HepG2 (cell line): ENCODE results near the gene FNDC7. TPM values are rescaled to one million over a fixed set of nuclear protein-coding genes. Genes with fewer than 3 reads are reported as not detected.

ENCODE experiments used
- ARNT ChIP-seq: fragments of 450-650 bp; IDR thresholded peaks from 2 replicates; pipeline ENCODE4 v1.6.1; 2017
- JUN ChIP-seq: sonication (generic); formaldehyde crosslinking; IDR thresholded peaks from 2 replicates; pipeline ENCODE4 v1.4.0; 2020; ENCODE audit warnings: mild to moderate bottlenecking, missing genetic modification reagents
- MTA3 ChIP-seq: sonication (generic); formaldehyde crosslinking; IDR thresholded peaks from 2 replicates; pipeline ENCODE4 v1.4.0; 2020; ENCODE audit warnings: missing genetic modification reagents
- REL ChIP-seq: sonication (generic); formaldehyde crosslinking; conservative IDR thresholded peaks from 2 replicates; pipeline ENCODE4 v1.8.0; 2022; ENCODE audit warnings: mild to moderate bottlenecking, missing genetic modification reagents, moderate library complexity
- RERE ChIP-seq: IDR thresholded peaks from 2 replicates; pipeline ENCODE4 v1.6.1; 2016; ENCODE audit warnings: low read depth, missing genetic modification reagents, missing compliant biosample characterization
- TBL1XR1 ChIP-seq: fragments of 150-350 bp; IDR thresholded peaks from 2 replicates; pipeline ENCODE4 v1.6.1; 2014; ENCODE audit warnings: borderline replicate concordance, low read length; ENCODE audit not compliant: partially characterized antibody
- ZMYM2 ChIP-seq: sonication (generic); formaldehyde crosslinking; IDR thresholded peaks from 2 replicates; pipeline ENCODE4 v1.8.0; 2022; ENCODE audit warnings: mild to moderate bottlenecking, missing genetic modification reagents
- ZNF44 ChIP-seq: sonication (generic); formaldehyde crosslinking; IDR thresholded peaks from 2 replicates; pipeline ENCODE4 v1.5.1; 2020; ENCODE audit warnings: mild to moderate bottlenecking, missing genetic modification reagents
- ZNF468 ChIP-seq: sonication (generic); formaldehyde crosslinking; IDR thresholded peaks from 2 replicates; pipeline ENCODE4 v1.8.0; 2022; ENCODE audit warnings: mild to moderate bottlenecking, moderate library complexity, missing genetic modification reagents
- ZNF704 ChIP-seq: sonication (generic); formaldehyde crosslinking; IDR thresholded peaks from 2 replicates; pipeline ENCODE4 v1.8.1; 2023; ENCODE audit warnings: mild to moderate bottlenecking, inconsistent platforms, moderate library complexity, missing genetic modification reagents, borderline replicate concordance
- ZNF790 ChIP-seq: sonication (generic); formaldehyde crosslinking; IDR thresholded peaks from 2 replicates; pipeline ENCODE4 v1.8.0; 2022; ENCODE audit warnings: missing genetic modification reagents, mild to moderate bottlenecking, borderline replicate concordance
- ZNF800 ChIP-seq: sonication (generic); formaldehyde crosslinking; IDR thresholded peaks from 2 replicates; pipeline ENCODE4 v1.4.0; 2020; ENCODE audit warnings: missing genetic modification reagents
- polyA plus RNA-seq, 8 experiments: library from polyadenylated mRNA; depleted of rRNA in 3 of 8; stranded (reverse) in 7 of 8; unstranded in 1 of 8; fragments of >200 nt; fragmentation: Illumina TruSeq in 4 of 8; extraction: Trizol in 4 of 8; gene quantifications; 2 replicates each; pipeline versions ENCODE4 v1.2.1 to v1.2.3, GENCODE V29; 2011 to 2016; ENCODE audit warnings: low read depth in 4 of 8, missing spikeins in 1 of 8, mixed read lengths in 1 of 8; ENCODE audit not compliant: insufficient read depth in 1 of 8
- total RNA-seq, 5 experiments: library from RNA; depleted of rRNA; stranded (reverse); fragments of >200 nt; fragmentation: Illumina TruSeq; extraction: Trizol; gene quantifications; 2 replicates each; pipeline ENCODE4 v1.2.3, GENCODE V29; 2016; ENCODE audit warnings: low read depth in 1 of 5
- TF ChIP-seq, protein P1 (sequence below), 2 experiments: sonication (generic) in 1 of 2; formaldehyde crosslinking in 1 of 2; IDR thresholded peaks; 2 replicates each; pipeline versions ENCODE4 v1.4.0 to v1.6.1; 2018 to 2020; ENCODE audit warnings: missing genetic modification reagents in 2 of 2, borderline replicate concordance in 1 of 2, low read depth in 1 of 2, mild to moderate bottlenecking in 1 of 2, missing biosample characterization in 1 of 2
- TF ChIP-seq, protein P2 (sequence below): sonication (generic); formaldehyde crosslinking; IDR thresholded peaks from 2 replicates; pipeline ENCODE4 v1.4.0; 2020; ENCODE audit warnings: low read depth, mild to moderate bottlenecking, missing genetic modification reagents
- TF ChIP-seq, protein P3 (sequence below): sonication (generic); formaldehyde crosslinking; IDR thresholded peaks from 2 replicates; pipeline ENCODE4 v1.9.0; 2021; ENCODE audit warnings: missing genetic modification reagents, borderline replicate concordance

FNDC7 gene
- total and polyA plus RNA-seq, 2 of the 13 experiments (the other 11 are each of a cell fraction or from before 2014, with no cell fraction given): 0.03 TPM; not detected in 1

- TF ChIP-seq RERE (CRISPR knock-in tag) (no peak), ZNF790 (0 out of 2 replicates have a peak, but pooled peaks have one; percentile 41), ARNT (no peak), ZNF44 (CRISPR knock-in tag) (no peak), REL (CRISPR knock-in tag) (no peak), JUN (CRISPR knock-in tag) (no peak; the same call in 1 of the 2 replicates), ZNF468 (no peak), ZNF800 (CRISPR knock-in tag) (no peak), MTA3 (CRISPR knock-in tag) (no peak), TBL1XR1 (peak; percentile 67), ZMYM2 (CRISPR knock-in tag) (no peak), ZNF704 (CRISPR knock-in tag) (peak; percentile 54; the same call in 1 of the 2 replicates)
- TF ChIP-seq, protein P1, sequence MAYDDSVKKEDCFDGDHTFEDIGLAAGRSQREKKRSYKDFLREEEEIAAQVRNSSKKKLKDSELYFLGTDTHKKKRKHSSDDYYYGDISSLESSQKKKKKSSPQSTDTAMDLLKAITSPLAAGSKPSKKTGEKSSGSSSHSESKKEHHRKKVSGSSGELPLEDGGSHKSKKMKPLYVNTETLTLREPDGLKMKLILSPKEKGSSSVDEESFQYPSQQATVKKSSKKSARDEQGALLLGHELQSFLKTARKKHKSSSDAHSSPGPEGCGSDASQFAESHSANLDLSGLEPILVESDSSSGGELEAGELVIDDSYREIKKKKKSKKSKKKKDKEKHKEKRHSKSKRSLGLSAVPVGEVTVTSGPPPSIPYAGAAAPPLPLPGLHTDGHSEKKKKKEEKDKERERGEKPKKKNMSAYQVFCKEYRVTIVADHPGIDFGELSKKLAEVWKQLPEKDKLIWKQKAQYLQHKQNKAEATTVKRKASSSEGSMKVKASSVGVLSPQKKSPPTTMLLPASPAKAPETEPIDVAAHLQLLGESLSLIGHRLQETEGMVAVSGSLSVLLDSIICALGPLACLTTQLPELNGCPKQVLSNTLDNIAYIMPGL (CRISPR knock-in tag; IDR thresholded peaks at IDR 0.05; ENCODE audit: borderline replicate concordance in 1 of 2, low read depth in 1 of 2): peak; percentile 18 to 90; a peak in 3 of 4 replicates
- TF ChIP-seq, protein P2, sequence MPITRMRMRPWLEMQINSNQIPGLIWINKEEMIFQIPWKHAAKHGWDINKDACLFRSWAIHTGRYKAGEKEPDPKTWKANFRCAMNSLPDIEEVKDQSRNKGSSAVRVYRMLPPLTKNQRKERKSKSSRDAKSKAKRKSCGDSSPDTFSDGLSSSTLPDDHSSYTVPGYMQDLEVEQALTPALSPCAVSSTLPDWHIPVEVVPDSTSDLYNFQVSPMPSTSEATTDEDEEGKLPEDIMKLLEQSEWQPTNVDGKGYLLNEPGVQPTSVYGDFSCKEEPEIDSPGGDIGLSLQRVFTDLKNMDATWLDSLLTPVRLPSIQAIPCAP: no peak
- TF ChIP-seq, protein P3, sequence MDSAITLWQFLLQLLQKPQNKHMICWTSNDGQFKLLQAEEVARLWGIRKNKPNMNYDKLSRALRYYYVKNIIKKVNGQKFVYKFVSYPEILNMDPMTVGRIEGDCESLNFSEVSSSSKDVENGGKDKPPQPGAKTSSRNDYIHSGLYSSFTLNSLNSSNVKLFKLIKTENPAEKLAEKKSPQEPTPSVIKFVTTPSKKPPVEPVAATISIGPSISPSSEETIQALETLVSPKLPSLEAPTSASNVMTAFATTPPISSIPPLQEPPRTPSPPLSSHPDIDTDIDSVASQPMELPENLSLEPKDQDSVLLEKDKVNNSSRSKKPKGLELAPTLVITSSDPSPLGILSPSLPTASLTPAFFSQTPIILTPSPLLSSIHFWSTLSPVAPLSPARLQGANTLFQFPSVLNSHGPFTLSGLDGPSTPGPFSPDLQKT (CRISPR knock-in tag): no peak
Measured at GRCh38 chr1:108691942-108692723, 20.6 kb upstream of the FNDC7 start, which contains the start of gene PRPF38B (continued).
